H4 (cell line): Measurements from ENCODE around the gene MAD1L1. TPM values are rescaled to one million over a fixed set of nuclear protein-coding genes. Genes with fewer than 3 reads are reported as not detected.

ENCODE experiments used
- DNase-seq: peaks from one replicate; pipeline ENCODE4 v3.0.0-alpha.2; 2015; ENCODE audit warnings: low spot score
- total RNA-seq: library from RNA; depleted of rRNA; stranded (reverse); fragments of >200 nt; shearing (Covaris generic); gene quantifications from 2 replicates; pipeline ENCODE4 v1.2.3, GENCODE V29; 2014

MAD1L1 gene
- total RNA-seq, 1 experiment from 2014 or later: 121 TPM

DNA sequence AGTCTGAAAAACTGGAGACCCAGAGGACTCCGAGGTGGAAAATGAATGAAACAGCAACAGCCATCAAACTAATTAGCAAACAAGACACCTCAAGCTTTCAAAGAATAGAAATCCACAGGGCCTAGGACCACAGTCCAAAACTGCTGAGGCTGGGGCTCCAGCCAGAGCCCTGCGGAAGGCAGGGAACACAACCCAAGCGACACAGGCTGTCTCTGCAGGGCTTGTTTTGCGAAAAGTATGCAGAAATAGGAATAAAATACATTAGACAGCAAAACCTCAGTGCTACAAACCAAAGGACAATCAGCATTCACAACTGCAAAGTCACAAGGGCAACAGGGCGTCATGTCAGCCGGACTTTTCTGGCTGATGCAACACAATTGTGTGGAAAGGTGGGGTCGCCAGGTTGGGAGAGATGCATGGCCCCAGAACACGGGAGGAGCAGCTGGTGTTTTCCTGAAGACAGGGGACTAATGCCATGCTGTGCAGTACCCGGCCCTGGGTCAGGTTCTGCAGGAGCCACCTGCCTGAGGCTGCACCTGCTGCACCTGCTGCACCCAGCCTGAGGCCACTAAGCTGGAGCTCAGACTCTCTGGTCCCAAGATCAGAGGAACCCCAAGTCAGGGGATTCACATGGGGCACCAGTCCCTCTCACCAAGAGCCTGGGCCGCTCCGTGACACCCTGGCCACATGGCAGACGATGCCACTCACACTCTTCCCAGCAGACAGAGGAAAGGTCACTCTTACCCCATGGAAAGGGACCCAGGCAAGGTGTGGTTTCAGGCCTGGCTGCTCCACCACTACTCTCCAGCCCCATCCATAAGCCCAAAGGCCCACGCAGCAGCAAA lies 74.2 kb downstream of the MAD1L1 start:
- DNase-seq: no peak

GRCh38 chr7:2157473-2158279 lies 75.1 kb downstream of the MAD1L1 start:
- DNase-seq: peak; percentile 100

DNA sequence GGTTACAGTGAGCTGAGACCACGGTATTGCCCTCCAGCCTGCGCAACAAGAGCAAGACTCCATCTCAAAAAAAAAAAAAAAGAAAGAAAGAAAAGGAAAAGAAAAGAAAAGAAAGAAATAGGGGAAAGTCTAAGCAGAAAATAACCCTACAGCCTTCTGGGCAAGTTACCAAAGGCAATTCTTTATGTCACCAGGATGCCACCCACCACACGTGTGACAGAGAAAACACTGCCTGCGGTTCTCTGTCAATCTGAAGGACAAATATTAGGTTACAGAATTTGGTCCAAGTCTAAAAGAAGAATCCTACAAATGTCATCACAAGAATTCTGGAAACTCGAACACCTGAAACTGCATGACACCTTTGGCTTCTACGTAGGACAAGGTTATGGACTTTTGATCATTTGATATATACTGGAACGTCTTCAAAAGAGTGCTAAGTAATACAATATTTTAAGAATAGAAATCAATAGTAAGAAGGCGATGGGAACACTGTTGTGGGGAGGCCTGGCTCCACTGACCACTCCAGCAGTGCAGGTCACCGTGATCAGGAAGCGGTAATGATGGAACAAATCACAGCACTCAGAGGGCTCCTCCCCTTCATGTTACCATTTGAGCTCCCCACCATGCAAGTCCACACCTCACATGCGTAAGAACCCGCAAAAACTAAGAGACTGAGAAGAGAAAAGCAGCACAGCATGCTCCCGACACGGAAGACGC lies 75.8 kb downstream of the MAD1L1 start:
- no peak for DNase-seq

DNA sequence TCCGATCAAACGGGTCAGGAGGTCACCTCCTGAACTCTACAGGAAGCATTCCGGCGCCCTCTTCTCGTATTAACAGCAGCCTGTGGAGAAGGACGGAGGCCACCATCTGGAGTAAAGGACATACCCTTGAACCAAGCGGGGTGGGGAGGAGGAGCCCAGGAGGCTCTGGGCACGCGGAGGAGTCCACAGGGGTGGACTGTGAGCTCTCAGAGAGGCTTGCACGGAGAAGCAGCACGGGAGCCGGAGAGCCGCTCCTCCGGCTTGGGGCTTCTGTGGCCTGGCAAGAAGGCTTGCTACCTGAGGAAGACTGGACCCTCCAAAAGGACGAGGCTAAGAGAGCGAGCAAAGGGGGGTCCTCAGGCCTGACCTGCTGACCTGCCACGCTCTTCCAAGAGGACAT lies 77.9 kb downstream of the MAD1L1 start:
- DNase-seq: no peak

DNA sequence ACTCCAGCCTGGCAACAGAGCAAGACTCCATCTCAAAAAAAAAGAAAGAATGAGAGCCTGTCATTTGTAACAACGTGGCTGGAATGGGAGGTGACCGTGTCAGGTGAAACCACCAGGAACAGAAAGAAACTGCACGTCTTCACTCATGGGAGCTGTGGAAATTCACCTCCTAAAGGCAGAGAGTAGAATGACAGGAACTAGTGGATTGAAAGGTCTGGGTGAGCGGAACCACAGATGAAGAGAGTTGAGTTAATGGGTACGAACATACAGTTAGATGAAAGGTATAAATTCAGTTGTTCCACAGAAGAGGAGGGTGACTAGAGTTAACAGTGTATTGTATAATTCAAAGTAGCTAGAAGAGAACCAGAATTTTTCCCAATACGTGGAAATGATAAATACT lies 78.6 kb downstream of the MAD1L1 start:
- no peak for DNase-seq

DNA sequence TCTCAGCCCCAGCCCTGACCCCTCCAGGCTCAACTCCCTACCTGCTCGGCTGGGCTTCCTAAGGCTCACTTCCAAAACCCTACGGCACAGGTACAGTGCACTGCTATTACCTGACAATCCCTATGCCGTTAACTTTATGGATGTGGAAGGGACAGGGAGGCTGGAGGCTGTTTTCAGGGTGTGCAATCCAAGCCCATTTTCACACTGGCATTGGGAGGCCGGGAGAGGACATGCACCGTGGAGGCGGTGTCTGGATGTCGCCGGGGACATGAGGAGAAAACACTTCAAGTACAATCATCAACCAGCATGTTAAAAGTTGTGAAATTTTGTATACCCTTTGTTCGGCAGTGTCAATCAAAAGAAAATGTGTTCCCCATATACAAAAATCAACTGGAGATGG lies 80.1 kb downstream of the MAD1L1 start:
- no peak for DNase-seq

- DNase-seq: no peak
These were observed 80.7 kb downstream of the MAD1L1 start for GRCh38 chr7:2151801-2152612.

DNA sequence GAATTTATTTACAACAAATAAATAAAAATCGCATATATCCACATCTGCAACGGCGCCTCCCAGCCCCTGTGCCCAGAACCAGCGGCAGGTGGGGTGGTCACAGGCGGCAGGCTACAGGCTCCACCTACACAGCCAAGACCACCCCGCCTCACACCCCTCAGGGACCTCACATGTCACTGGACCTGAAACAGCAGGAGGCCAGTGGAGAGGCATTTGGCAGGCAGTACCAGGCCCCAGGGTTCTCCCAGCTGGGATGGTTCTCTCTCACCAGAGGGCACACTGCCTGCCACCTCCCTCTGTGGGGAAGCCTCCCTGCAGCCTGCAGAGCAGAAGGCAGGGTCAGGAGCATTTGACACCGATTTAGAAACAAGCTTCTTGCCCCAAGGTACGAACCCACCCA lies 81.5 kb downstream of the MAD1L1 start:
- no peak for DNase-seq

DNA sequence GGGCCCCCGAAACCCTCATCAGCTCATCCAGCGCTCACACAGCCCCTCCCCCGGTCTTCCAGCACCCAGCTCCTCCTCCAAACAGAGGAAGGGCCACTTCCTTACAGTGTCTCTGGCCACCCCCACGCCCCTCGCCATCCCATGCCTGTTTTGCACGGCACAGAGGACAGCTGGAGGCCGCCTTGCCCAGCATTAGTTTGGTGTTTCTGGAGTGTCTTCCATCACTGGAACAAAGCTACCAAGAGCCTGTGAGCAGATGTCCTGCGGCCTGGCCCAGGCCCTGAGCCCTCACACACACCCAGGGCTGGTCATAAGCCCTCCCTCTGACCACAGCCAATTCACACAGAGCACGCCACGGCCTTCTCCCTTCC lies 82.3 kb downstream of the MAD1L1 start:
- no peak for DNase-seq

GRCh38 chr7:2149672-2150444 lies 82.9 kb downstream of the MAD1L1 start:
- no peak for DNase-seq

DNA sequence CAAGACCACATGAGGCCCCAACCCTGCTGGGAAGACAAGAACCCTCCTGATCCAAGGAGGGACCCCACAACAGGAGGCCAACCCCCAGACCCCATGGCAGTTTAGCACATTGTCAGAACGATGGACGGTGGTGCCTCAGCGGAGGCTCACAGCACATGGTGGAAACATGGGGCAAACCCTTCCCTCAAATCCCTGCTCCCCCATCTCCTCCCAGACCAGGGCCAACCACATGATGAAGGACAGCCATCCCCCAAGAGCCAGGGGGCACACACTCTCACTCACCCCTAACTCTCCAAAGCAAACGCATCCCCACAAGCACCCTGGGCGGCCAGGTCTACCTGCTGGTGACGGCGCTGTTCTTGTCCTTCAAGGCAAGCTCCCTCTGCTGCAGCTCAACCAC lies 83.9 kb downstream of the MAD1L1 start:
- DNase-seq: no peak

DNA sequence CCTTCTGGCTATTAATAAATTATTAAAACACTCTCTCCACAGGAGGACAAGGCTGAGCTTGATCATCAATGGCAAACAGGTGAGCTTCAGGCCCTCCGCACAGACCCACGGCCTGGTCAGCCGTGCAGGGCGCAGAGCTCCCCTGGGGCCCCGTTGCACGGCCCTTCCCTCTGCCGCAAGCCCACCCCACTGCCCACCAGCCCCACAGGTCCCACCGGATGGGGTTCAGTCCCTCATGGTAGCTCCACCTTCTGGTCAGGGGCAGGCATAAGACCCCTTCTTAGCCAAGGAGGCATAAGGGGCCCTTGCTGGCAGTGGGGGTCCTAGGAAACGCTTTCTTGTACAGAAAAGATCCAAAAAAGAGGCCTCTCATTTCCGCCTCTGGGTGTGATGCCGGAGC lies 84.6 kb downstream of the MAD1L1 start:
- no peak for DNase-seq

- DNase-seq: no peak
These were observed 85.9 kb downstream of the MAD1L1 start for GRCh38 chr7:2146676-2147472.

DNA sequence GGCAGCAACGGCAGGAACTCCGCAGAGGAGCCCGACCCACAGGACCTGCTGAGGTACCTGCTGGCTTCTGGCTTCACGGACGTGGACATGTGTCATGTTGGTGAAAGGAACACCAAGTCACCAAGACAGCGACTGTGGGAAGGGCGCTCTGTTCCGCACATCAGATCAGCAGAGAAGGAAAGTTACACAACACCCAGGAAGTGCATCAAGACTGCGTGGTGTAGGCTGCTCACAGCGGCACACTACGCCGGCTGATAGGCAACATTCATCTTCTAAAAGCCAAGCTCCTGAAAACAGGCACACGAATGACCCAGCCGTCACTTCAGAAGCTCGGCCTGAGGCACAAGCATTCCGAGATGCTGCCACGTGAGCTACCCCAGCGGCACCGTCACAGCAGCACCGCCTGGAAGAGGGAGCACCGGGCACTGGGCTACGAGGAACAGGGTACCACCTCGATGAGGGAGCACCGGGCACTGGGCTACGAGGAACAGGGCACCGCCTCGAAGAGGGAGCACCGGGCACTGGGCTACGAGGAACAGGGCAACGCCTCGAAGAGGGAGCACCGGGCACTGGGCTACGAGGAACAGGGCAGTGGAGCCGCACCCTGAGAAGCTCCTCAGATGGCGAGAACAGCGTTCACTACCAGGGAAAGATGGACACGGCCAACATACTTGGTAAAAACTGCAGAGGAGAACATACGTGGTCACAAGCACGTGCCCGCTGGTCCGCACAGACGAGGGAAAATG lies 86.7 kb downstream of the MAD1L1 start:
- no peak for DNase-seq

- no peak for DNase-seq
These were observed 87.8 kb downstream of the MAD1L1 start for GRCh38 chr7:2144926-2145325.

GRCh38 chr7:2143981-2144595 lies 88.7 kb downstream of the MAD1L1 start:
- DNase-seq: no peak

DNA sequence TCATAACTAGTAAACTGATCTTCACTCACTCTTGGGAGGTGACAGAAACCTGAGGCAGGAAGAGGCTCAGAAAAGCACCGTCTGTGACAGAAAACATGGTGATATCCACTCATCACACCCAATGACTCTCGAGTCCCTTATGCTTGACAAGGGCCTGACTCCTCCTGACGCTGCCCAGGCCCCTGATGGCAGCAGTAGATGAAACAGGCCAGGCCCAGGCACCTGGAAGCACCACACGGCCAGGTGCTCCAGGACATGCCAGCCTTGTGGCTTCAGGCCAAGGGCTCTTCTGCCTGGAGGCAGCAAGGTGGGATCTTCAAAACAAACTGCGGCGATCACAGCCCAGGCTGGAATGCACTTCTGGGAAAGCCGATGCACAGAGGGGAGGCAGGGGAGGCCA lies 89.3 kb downstream of the MAD1L1 start:
- no peak for DNase-seq

DNA sequence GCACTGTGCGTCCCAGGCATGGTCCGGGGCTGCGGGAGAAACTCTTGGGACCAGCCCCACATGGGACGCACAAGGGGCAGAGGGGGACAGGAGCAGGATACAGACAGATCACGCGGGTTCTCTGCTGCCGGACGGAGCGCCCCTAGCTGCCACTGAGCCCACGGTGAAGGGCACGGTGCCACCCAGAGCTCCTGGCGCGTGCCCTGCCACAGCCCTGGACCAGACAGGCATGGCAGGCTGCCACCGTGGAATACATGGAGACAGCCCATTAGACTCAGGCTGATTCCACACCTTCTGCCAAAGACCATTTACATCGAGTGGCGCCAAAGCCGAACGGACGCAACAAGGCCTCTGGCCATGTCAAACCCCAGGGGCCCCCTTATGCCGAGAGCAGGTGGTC lies 90.4 kb downstream of the MAD1L1 start:
- DNase-seq: no peak

- DNase-seq: no peak
These were observed 91.1 kb downstream of the MAD1L1 start for GRCh38 chr7:2141651-2142050.
